ENCODE data around the gene NLRP7.

- TF ChIP-seq CTCF (IDR thresholded peaks at IDR 0.05), result no peak
- TF ChIP-seq POLR2A (IDR thresholded peaks at IDR 0.05), result no peak
Measured at GRCh38 chr19:54969647-54970046, 22.3 kb upstream of the NLRP7 start.
